ENCODE results near the gene FAIM2.

DNA sequence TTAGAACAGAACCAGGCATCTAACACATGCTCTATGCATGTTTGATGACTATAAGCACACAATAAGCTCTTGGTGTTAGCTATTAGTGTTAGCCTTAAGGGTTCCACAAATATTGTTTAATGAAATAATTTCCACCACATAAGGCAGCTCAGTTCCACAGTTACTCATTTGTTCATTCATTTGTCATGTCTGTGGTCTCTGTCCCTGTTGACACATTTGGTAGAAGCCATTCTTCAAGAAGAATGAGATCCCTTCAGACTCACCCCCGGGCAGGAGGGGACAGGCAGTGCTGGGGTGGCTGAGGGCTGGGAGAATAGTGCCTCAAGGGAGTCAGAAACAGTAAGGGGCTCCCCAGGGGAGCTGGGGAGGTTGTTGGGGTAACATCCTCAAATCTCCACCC, 3.7 kb upstream of the FAIM2 start:
- TF ChIP-seq POLR2AphosphoS5 (IDR thresholded peaks at IDR 0.05; ENCODE audit: low read depth, low read length) (no peak), TAF1 (IDR thresholded peaks at IDR 0.05; ENCODE audit: low read depth, low read length) (no peak), PAX5 (IDR thresholded peaks at IDR 0.05; ENCODE audit: insufficient read depth, low read length, severe bottlenecking) (no peak), SPI1 (IDR thresholded peaks at IDR 0.05; ENCODE audit: low read depth, low read length) (no peak)
